ENCODE data around the gene ATP5MG.

Gene ATP5MG

GRCh38 chr11:118401151-118401879 is at the start of gene ATP5MG:
TSS of gene ATP5MG (plus strand) at chr11:118401606. CDS start at chr11:118401666, 60 bp downstream.
- TF ChIP-seq GATA3 (IDR thresholded peaks at IDR 0.05; ENCODE audit: low read depth, low read length), result no peak
- no peak for TF ChIP-seq GATA2 (IDR thresholded peaks at IDR 0.05; ENCODE audit: low read depth, low read length)

GRCh38 chr11:118353084-118353710 is 48.2 kb upstream of the ATP5MG start:
- TF ChIP-seq GATA3 (IDR thresholded peaks at IDR 0.05; ENCODE audit: low read depth, low read length) (no peak), GATA2 (IDR thresholded peaks at IDR 0.05; ENCODE audit: low read depth, low read length) (no peak)

GRCh38 chr11:118358071-118358470 is 43.3 kb upstream of the ATP5MG start:
- TF ChIP-seq GATA3 (IDR thresholded peaks at IDR 0.05; ENCODE audit: low read depth, low read length), result no peak
- TF ChIP-seq GATA2 (IDR thresholded peaks at IDR 0.05; ENCODE audit: low read depth, low read length), result no peak

GRCh38 chr11:118359295-118359958 is 42.0 kb upstream of the ATP5MG start, which contains the start of gene UBE4A:
TSS of gene UBE4A (plus strand) at chr11:118359600. CDS start at chr11:118365081, 5,481 bp downstream.
- TF ChIP-seq GATA3 (IDR thresholded peaks at IDR 0.05; ENCODE audit: low read depth, low read length) (no peak), GATA2 (IDR thresholded peaks at IDR 0.05; ENCODE audit: low read depth, low read length) (no peak)

GRCh38 chr11:118364956-118365615 is 36.3 kb upstream of the ATP5MG start:
- TF ChIP-seq GATA3 (IDR thresholded peaks at IDR 0.05; ENCODE audit: low read depth, low read length), result no peak

GRCh38 chr11:118366287-118366686 is 35.1 kb upstream of the ATP5MG start:
- no peak for TF ChIP-seq GATA2 (IDR thresholded peaks at IDR 0.05; ENCODE audit: low read depth, low read length)
- TF ChIP-seq GATA3 (IDR thresholded peaks at IDR 0.05; ENCODE audit: low read depth, low read length), result no peak

- TF ChIP-seq GATA3 (IDR thresholded peaks at IDR 0.05; ENCODE audit: low read depth, low read length) (no peak), GATA2 (IDR thresholded peaks at IDR 0.05; ENCODE audit: low read depth, low read length) (no peak)
These were observed 30.6 kb upstream of the ATP5MG start for GRCh38 chr11:118370774-118371173.

- no peak for TF ChIP-seq GATA3 (IDR thresholded peaks at IDR 0.05; ENCODE audit: low read depth, low read length)
These were observed 28.1 kb upstream of the ATP5MG start for GRCh38 chr11:118373263-118373662.

GRCh38 chr11:118373871-118374270 is 27.5 kb upstream of the ATP5MG start:
- TF ChIP-seq GATA3 (IDR thresholded peaks at IDR 0.05; ENCODE audit: low read depth, low read length) (no peak), GATA2 (IDR thresholded peaks at IDR 0.05; ENCODE audit: low read depth, low read length) (no peak)

GRCh38 chr11:118374729-118375128 is 26.7 kb upstream of the ATP5MG start:
- TF ChIP-seq GATA3 (IDR thresholded peaks at IDR 0.05; ENCODE audit: low read depth, low read length), result no peak
- TF ChIP-seq GATA2 (IDR thresholded peaks at IDR 0.05; ENCODE audit: low read depth, low read length), result no peak

- TF ChIP-seq GATA2 (IDR thresholded peaks at IDR 0.05; ENCODE audit: low read depth, low read length) (no peak), GATA3 (IDR thresholded peaks at IDR 0.05; ENCODE audit: low read depth, low read length) (no peak)
These were observed 25.4 kb upstream of the ATP5MG start for GRCh38 chr11:118375978-118376377.

GRCh38 chr11:118379497-118379896 is 21.9 kb upstream of the ATP5MG start:
- TF ChIP-seq GATA2 (IDR thresholded peaks at IDR 0.05; ENCODE audit: low read depth, low read length) (no peak), GATA3 (IDR thresholded peaks at IDR 0.05; ENCODE audit: low read depth, low read length) (no peak)

- TF ChIP-seq GATA3 (IDR thresholded peaks at IDR 0.05; ENCODE audit: low read depth, low read length) (no peak), GATA2 (IDR thresholded peaks at IDR 0.05; ENCODE audit: low read depth, low read length) (no peak)
These were observed 20.8 kb upstream of the ATP5MG start for GRCh38 chr11:118380571-118380970.

GRCh38 chr11:118382954-118383353 is 18.5 kb upstream of the ATP5MG start:
- TF ChIP-seq GATA3 (IDR thresholded peaks at IDR 0.05; ENCODE audit: low read depth, low read length), result no peak
- no peak for TF ChIP-seq GATA2 (IDR thresholded peaks at IDR 0.05; ENCODE audit: low read depth, low read length)

All from SH-SY5Y (cell line).